Brain microvascular endothelial cell (primary cell): ENCODE measurements around the gene NSMCE1.
A peak's percentile ranks its signal among the peaks of the same experiment; 100 is the strongest.
"Not testable (repeated sequence)": the region's sequence is repeated elsewhere in the genome, so short reads cannot be mapped to it uniquely, and the experiment has no call there.

ENCODE experiments used
- DNase-seq: peaks from one replicate; pipeline ENCODE4 v3.0.0-alpha.2; 2020
- H3K27ac ChIP-seq: fragments of 250-450 bp; sonication (Bioruptor Pico); 2 replicates; pipeline ENCODE4 v1.5.1; 2020; ENCODE audit warnings: mild to moderate bottlenecking, moderate library complexity
- H3K27me3 ChIP-seq: fragments of 250-450 bp; sonication (Bioruptor Pico); replicated peaks from 2 replicates; pipeline ENCODE4 v1.5.1; 2020; ENCODE audit warnings: mild to moderate bottlenecking
- H3K36me3 ChIP-seq: fragments of 250-450 bp; sonication (Bioruptor Pico); replicated peaks from 2 replicates; pipeline ENCODE4 v1.5.1; 2020; ENCODE audit warnings: mild to moderate bottlenecking
- H3K4me3 ChIP-seq: 2 replicates; pipeline ENCODE4 v1.5.1; 2011; ENCODE audit warnings: low read depth, mild to moderate bottlenecking, control low read depth, low read length, moderate library complexity
- CTCF ChIP-seq: IDR thresholded peaks from 2 replicates; pipeline ENCODE4 v1.5.1; 2011; ENCODE audit warnings: low read depth, mild to moderate bottlenecking, moderate library complexity, low read length, control low read depth, inconsistent platforms; ENCODE audit errors: missing control alignments
- in situ Hi-C: cut with HindIII; loops from 2 replicates; pipeline ENCODE4 v1.10.0; 2017; ENCODE audit warnings: low sequenced_read_pairs, low pct_ligation_motif_present

NSMCE1 gene

GRCh38 chr16:27252206-27252585, 16.4 kb downstream of the NSMCE1 start:
- H3K4me3 ChIP-seq: no peak overlapping the region
- H3K36me3 ChIP-seq: no peaks in the 10 kb centered on the region
- in situ Hi-C loops: no loop called here
- TF ChIP-seq CTCF: no peak
- no peak overlapping the region for H3K27ac ChIP-seq
- H3K27me3 ChIP-seq: no peaks in the 10 kb centered on the region
- no peak for DNase-seq

- Histone ChIP-seq H3K36me3 (no peaks in the 10 kb centered on the region), H3K4me3 (no peak overlapping the region), H3K27ac (no peak overlapping the region), H3K27me3 (no peaks in the 10 kb centered on the region)
- no peak for DNase-seq
- TF ChIP-seq CTCF: no peak
- in situ Hi-C loops: no loop called here
These were observed 16.9 kb downstream of the NSMCE1 start for GRCh38 chr16:27251541-27252205.

GRCh38 chr16:27248886-27249285, 19.7 kb downstream of the NSMCE1 start:
- DNase-seq, H3K27ac ChIP-seq, H3K4me3 ChIP-seq, H3K36me3 ChIP-seq, in situ Hi-C loops, H3K27me3 ChIP-seq: not testable (repeated sequence)

- TF ChIP-seq CTCF: no peak
- DNase-seq: no peak
- no peaks in the 10 kb centered on the region for H3K36me3 ChIP-seq
- in situ Hi-C loops: no loop called here
- no peak overlapping the region for H3K4me3 ChIP-seq
- H3K27ac ChIP-seq: peak overlapping the region; percentile 40
- no peaks in the 10 kb centered on the region for H3K27me3 ChIP-seq
These were observed 20.5 kb downstream of the NSMCE1 start for GRCh38 chr16:27248036-27248435.

GRCh38 chr16:27247076-27247475, 21.5 kb downstream of the NSMCE1 start:
- H3K4me3 ChIP-seq, H3K27me3 ChIP-seq, DNase-seq, H3K27ac ChIP-seq, in situ Hi-C loops, H3K36me3 ChIP-seq: not testable (repeated sequence)

GRCh38 chr16:27246439-27246838, 22.1 kb downstream of the NSMCE1 start:
- no peak for DNase-seq
- Histone ChIP-seq H3K27me3 (no peaks in the 10 kb centered on the region), H3K4me3 (no peak overlapping the region), H3K36me3 (no peaks in the 10 kb centered on the region), H3K27ac (peak overlapping the region; percentile 97)
- no peak for TF ChIP-seq CTCF
- in situ Hi-C loops: no loop called here
